Smooth muscle cell (in vitro differentiated cells): ENCODE data around the gene TMSB15C. TPM values are rescaled to one million over a fixed set of nuclear protein-coding genes. Genes with fewer than 3 reads are reported as not detected.

ENCODE experiments used
- DNase-seq: peaks from one replicate; lab custom pipeline; 2025; ENCODE audit not compliant: unreplicated experiment; lab: John Stamatoyannopoulos, UW
- H2AFZ ChIP-seq: fragments of 200-600 bp; sonication (generic); 2 replicates; pipeline ENCODE4 v1.6.0; 2016; ENCODE audit warnings: antibody characterized with exemption, low read depth, mild to moderate bottlenecking
- H3F3A ChIP-seq: fragments of 200-600 bp; sonication (generic); 2 replicates; pipeline ENCODE4 v1.6.0; 2017; ENCODE audit warnings: antibody characterized with exemption, low read depth
- H3K27ac ChIP-seq: fragments of 200-600 bp; sonication (generic); 2 replicates; pipeline ENCODE4 v1.5.1; 2016; ENCODE audit warnings: low read depth, mild to moderate bottlenecking
- H3K27me3 ChIP-seq: fragments of 200-600 bp; sonication (generic); 2 replicates; pipeline ENCODE4 v1.6.1; 2016; ENCODE audit warnings: low read depth, mild to moderate bottlenecking
- H3K36me3 ChIP-seq: fragments of 200-600 bp; sonication (generic); 2 replicates; pipeline ENCODE4 v1.5.1; 2016; ENCODE audit warnings: low read depth
- H3K4me1 ChIP-seq: fragments of 200-600 bp; sonication (generic); 2 replicates; pipeline ENCODE4 v1.5.1; 2016; ENCODE audit warnings: low read depth
- H3K4me2 ChIP-seq: fragments of 200-600 bp; sonication (generic); 2 replicates; pipeline ENCODE4 v1.6.0; 2016; ENCODE audit warnings: mild to moderate bottlenecking
- H3K4me3 ChIP-seq: fragments of 200-600 bp; sonication (generic); 2 replicates; pipeline ENCODE4 v1.5.1; 2016; ENCODE audit warnings: mild to moderate bottlenecking
- H3K79me2 ChIP-seq: fragments of 200-600 bp; sonication (generic); 2 replicates; pipeline ENCODE4 v1.6.0; 2016; ENCODE audit warnings: low read depth, mild to moderate bottlenecking
- H3K9ac ChIP-seq: fragments of 200-600 bp; sonication (generic); 2 replicates; pipeline ENCODE4 v1.6.0; 2016; ENCODE audit warnings: low read depth
- H3K9me3 ChIP-seq: fragments of 200-600 bp; sonication (generic); replicated peaks from 2 replicates; pipeline ENCODE4 v1.5.1; 2016; ENCODE audit warnings: low read depth
- H4K20me1 ChIP-seq: fragments of 200-600 bp; sonication (generic); 2 replicates; pipeline ENCODE4 v1.6.0; 2016; ENCODE audit warnings: low read depth
- WGBS: methylation state at CpG from one replicate; pipeline ENCODE4 v1.1.7; 2016; ENCODE audit warnings: low lambda C conversion rate; 5-methylcytosine and 5-hydroxymethylcytosine counted together
- polyA plus RNA-seq: library from polyadenylated mRNA; unstranded; fragments of >200 nt; fragmentation: Nextera tagmentation; extraction: Ambion mirVana; gene quantifications from 2 replicates; pipeline ENCODE4 v1.2.1, GENCODE V29; 2016
- total RNA-seq: library from RNA; depleted of rRNA; stranded (reverse); fragments of >200 nt; gene quantifications from 2 replicates; pipeline ENCODE4 v1.2.3, GENCODE V29; 2014
- TF ChIP-seq, protein P1 (sequence below): fragments of 200-600 bp; sonication (generic); IDR thresholded peaks from 2 replicates; pipeline ENCODE4 v1.5.1; 2017; ENCODE audit warnings: borderline replicate concordance, mild to moderate bottlenecking, antibody characterized with exemption; ENCODE audit not compliant: insufficient read depth, poor library complexity, severe bottlenecking

TMSB15C gene
- total and polyA plus RNA-seq, 2 experiments from 2014 or later = 1.1 to 6.3 TPM

DNA sequence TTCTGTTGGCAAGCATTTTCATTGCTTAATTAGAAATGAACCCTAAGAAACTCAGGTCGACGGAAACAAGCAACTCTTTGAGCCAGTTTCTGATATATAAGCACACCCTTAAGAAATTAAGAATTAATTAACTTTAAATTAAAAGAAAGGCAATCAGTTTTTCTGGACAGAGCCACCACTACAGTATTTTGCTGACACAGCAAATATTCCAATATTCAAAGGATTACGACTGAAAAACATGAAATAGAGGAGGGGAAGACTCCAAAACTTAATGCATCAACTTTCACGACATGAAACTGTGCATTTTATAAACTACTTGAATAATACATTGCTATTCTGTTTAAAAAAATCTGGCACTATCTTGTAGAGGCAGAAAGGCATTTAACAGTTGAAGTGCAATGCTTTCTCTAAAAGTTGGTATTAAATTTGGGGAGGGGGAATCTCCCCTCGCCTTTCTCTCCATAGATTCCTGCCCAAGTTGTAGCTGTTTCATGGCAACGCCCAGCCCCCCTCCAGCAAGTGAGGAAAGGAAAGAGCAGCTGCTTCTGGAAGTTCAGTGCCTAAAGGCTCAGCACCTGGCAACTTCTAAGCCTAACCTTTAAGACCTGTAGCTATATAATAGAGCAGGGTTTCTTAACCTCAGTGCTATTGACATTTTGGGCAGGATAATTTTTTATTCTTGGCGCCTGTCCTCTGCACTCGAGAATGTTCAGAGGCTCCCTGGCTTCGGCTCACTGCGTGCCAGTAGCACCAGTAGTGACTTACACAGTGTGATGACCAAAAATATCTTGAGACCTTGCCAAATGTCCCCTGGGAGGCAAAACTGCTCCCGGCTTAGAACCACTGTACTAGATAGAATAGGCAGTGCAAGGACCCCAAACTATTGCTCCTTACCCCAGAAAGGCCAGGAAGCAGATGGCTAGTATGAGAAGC is 29.6 kb upstream of the TMSB15C start:
- no peaks in the 10 kb centered on the region for H3K79me2 ChIP-seq
- TF ChIP-seq, protein P1, sequence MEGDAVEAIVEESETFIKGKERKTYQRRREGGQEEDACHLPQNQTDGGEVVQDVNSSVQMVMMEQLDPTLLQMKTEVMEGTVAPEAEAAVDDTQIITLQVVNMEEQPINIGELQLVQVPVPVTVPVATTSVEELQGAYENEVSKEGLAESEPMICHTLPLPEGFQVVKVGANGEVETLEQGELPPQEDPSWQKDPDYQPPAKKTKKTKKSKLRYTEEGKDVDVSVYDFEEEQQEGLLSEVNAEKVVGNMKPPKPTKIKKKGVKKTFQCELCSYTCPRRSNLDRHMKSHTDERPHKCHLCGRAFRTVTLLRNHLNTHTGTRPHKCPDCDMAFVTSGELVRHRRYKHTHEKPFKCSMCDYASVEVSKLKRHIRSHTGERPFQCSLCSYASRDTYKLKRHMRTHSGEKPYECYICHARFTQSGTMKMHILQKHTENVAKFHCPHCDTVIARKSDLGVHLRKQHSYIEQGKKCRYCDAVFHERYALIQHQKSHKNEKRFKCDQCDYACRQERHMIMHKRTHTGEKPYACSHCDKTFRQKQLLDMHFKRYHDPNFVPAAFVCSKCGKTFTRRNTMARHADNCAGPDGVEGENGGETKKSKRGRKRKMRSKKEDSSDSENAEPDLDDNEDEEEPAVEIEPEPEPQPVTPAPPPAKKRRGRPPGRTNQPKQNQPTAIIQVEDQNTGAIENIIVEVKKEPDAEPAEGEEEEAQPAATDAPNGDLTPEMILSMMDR = no peak
- H2AFZ ChIP-seq = no peak overlapping the region
- no peaks in the 10 kb centered on the region for H3K9me3 ChIP-seq
- H3K27me3 ChIP-seq = no peaks in the 10 kb centered on the region
- no peaks in the 10 kb centered on the region for H4K20me1 ChIP-seq
- no peak overlapping the region for H3K9ac ChIP-seq
- no peak overlapping the region for H3K4me3 ChIP-seq
- no peaks in the 10 kb centered on the region for H3K4me1 ChIP-seq
- no peak overlapping the region for H3K27ac ChIP-seq
- DNase-seq = no peak
- H3F3A ChIP-seq = no peaks in the 10 kb centered on the region
- no peaks in the 10 kb centered on the region for H3K36me3 ChIP-seq
- WGBS = 76% methylated on average over 11 of the region's 11 CpGs
- no peak overlapping the region for H3K4me2 ChIP-seq

GRCh38 chrX:104104676-104105075 is 28.6 kb upstream of the TMSB15C start:
- no peak overlapping the region for H3K4me3 ChIP-seq
- TF ChIP-seq, protein P1 = no peak
- no peak overlapping the region for H3K4me2 ChIP-seq
- no peak for DNase-seq
- 75% methylated on average over 10 of the region's 10 CpGs for WGBS
- H3F3A ChIP-seq = no peaks in the 10 kb centered on the region
- H3K4me1 ChIP-seq = no peaks in the 10 kb centered on the region
- no peaks in the 10 kb centered on the region for H3K36me3 ChIP-seq
- peaks cover 4% of the 10 kb centered on the region for H3K27me3 ChIP-seq
- no peak overlapping the region for H3K9ac ChIP-seq
- no peak overlapping the region for H2AFZ ChIP-seq
- no peak overlapping the region for H3K27ac ChIP-seq
- H3K9me3 ChIP-seq = no peaks in the 10 kb centered on the region
- no peaks in the 10 kb centered on the region for H3K79me2 ChIP-seq
- no peaks in the 10 kb centered on the region for H4K20me1 ChIP-seq

GRCh38 chrX:104098919-104099318 is 22.9 kb upstream of the TMSB15C start:
- Histone ChIP-seq H3K9me3 (no peaks in the 10 kb centered on the region), H3K4me2 (no peak overlapping the region), H2AFZ (no peak overlapping the region), H3K4me1 (no peaks in the 10 kb centered on the region), H3K36me3 (no peaks in the 10 kb centered on the region), H3K27ac (no peak overlapping the region), H3F3A (no peaks in the 10 kb centered on the region), H3K9ac (no peak overlapping the region), H4K20me1 (no peaks in the 10 kb centered on the region), H3K4me3 (no peak overlapping the region), H3K79me2 (no peaks in the 10 kb centered on the region), H3K27me3 (peaks cover 4% of the 10 kb centered on the region)
- DNase-seq = no peak
- TF ChIP-seq, protein P1 = no peak
